H1 (cell line): ENCODE results near the gene FAM120A. TPM values are rescaled to one million over a fixed set of nuclear protein-coding genes. Genes with fewer than 3 reads are reported as not detected.
A peak's percentile ranks its signal among the peaks of the same experiment; 100 is the strongest.
"Not testable (repeated sequence)": the region's sequence is repeated elsewhere in the genome, so short reads cannot be mapped to it uniquely, and the experiment has no call there.

Source experiments
- CTCF ChIA-PET: fragments of 300-600 bp; sonication (Branson Sonifier 250); formaldehyde crosslinking; loops from one replicate; lab custom pipeline; 2021; ENCODE audit not compliant: partially characterized antibody; lab: Charles Lee
- POLR2A ChIA-PET: fragments of 300-600 bp; sonication (Branson Sonifier 250); formaldehyde crosslinking; loops from one replicate; lab custom pipeline; 2021; ENCODE audit warnings: inconsistent platforms; ENCODE audit not compliant: partially characterized antibody; lab: Charles Lee
- DNase-seq, 2 experiments: peaks; one replicate each; pipeline versions ENCODE4 v3.0.0 to v3.0.0-alpha.2; 2010 to 2022; ENCODE audit warnings: low spot score in 2 of 2, low read depth in 1 of 2, mixed read lengths in 1 of 2
- FAIRE-seq: peaks from 2 replicates; lab custom pipeline; 2011; peaks lifted over from hg19 to GRCh38; lab: Jason Lieb, UNC
- H2AFZ ChIP-seq: 2 replicates; pipeline ENCODE4 v1.8.1; 2012; ENCODE audit warnings: low read length, inconsistent platforms
- H2AK5ac ChIP-seq: 2 replicates; pipeline ENCODE4 v1.6.1; 2013; ENCODE audit warnings: low read depth, low read length
- H2BK120ac ChIP-seq: replicated peaks from 2 replicates; pipeline ENCODE3; 2013; ENCODE audit warnings: low read depth, low read length, inconsistent platforms
- H2BK12ac ChIP-seq: 2 replicates; pipeline ENCODE4 v1.6.1; 2013; ENCODE audit warnings: low read depth, low read length
- H2BK15ac ChIP-seq: 2 replicates; pipeline ENCODE4 v1.6.1; 2013; ENCODE audit warnings: low read length
- H2BK20ac ChIP-seq: 2 replicates; pipeline ENCODE4 v1.6.1; 2013; ENCODE audit warnings: low read length
- H2BK5ac ChIP-seq: 2 replicates; pipeline ENCODE4 v1.6.1; 2013; ENCODE audit warnings: low read depth, low read length
- H3K14ac ChIP-seq: 2 replicates; pipeline ENCODE4 v1.6.1; 2013; ENCODE audit warnings: inconsistent platforms; ENCODE audit not compliant: insufficient read length
- H3K18ac ChIP-seq: 2 replicates; pipeline ENCODE4 v1.6.1; 2013; ENCODE audit warnings: low read length; ENCODE audit errors: extremely low read depth
- H3K23ac ChIP-seq: 2 replicates; pipeline ENCODE4 v1.6.1; 2013; ENCODE audit warnings: inconsistent platforms; ENCODE audit not compliant: insufficient read length
- H3K23me2 ChIP-seq: 2 replicates; pipeline ENCODE4 v1.6.1; 2013; ENCODE audit warnings: low read depth, low read length
- H3K27ac ChIP-seq: 2 replicates; pipeline ENCODE4 v1.6.1; 2011; ENCODE audit warnings: low read depth, low read length, inconsistent platforms
- H3K27me3 ChIP-seq, 4 experiments: replicated peaks in 1 of 4; 1 replicate in 1 of 4; 2 replicates in 3 of 4; pipeline versions ENCODE4 v1.6.1 to v1.8.1; 2011 to 2013; ENCODE audit warnings: low read length in 3 of 4, mild to moderate bottlenecking in 3 of 4, inconsistent platforms in 2 of 4, mixed read lengths in 2 of 4, moderate library complexity in 1 of 4; ENCODE audit not compliant: control insufficient read depth in 3 of 4, insufficient read depth in 3 of 4; ENCODE audit errors: extremely low read depth in 1 of 4
- H3K36me3 ChIP-seq, 4 experiments: 2 replicates each; pipeline versions ENCODE4 v1.6.1 to v1.8.1; 2011 to 2013; ENCODE audit warnings: mild to moderate bottlenecking in 4 of 4, low read length in 3 of 4, moderate library complexity in 2 of 4, control low read depth in 1 of 4, inconsistent platforms in 1 of 4; ENCODE audit not compliant: insufficient read depth in 4 of 4, control insufficient read depth in 2 of 4
- H3K4ac ChIP-seq: replicated peaks from 2 replicates; pipeline ENCODE3; 2013; ENCODE audit warnings: low read length, low read depth, mixed read lengths, inconsistent platforms; ENCODE audit not compliant: insufficient read length
- H3K4me1 ChIP-seq, 4 experiments: replicated peaks in 1 of 4; 1 replicate in 1 of 4; 2 replicates in 3 of 4; pipeline versions ENCODE4 v1.6.1 to v1.8.1; 2011 to 2013; ENCODE audit warnings: low read length in 3 of 4, inconsistent platforms in 2 of 4, mixed read lengths in 1 of 4; ENCODE audit not compliant: insufficient read depth in 4 of 4, control insufficient read depth in 3 of 4
- H3K4me2 ChIP-seq, 2 experiments: 2 replicates each; pipeline versions ENCODE4 v1.6.1 to v1.8.1; 2011 to 2013; ENCODE audit warnings: low read depth in 2 of 2, low read length in 2 of 2, control low read depth in 1 of 2, inconsistent platforms in 1 of 2, mild to moderate bottlenecking in 1 of 2; ENCODE audit not compliant: insufficient read depth in 1 of 2
- H3K4me3 ChIP-seq, 4 experiments: fragments of 200-600, 300-600 bp in 1 of 4; sonication (generic), shearing (Covaris generic), sonication (Bioruptor Twin) in 1 of 4; 2 replicates each; pipeline versions ENCODE4 v1.5.1 to v1.8.1; 2011 to 2016; ENCODE audit warnings: low read length in 4 of 4, low read depth in 3 of 4, control low read depth in 2 of 4, inconsistent platforms in 2 of 4, mild to moderate bottlenecking in 2 of 4, mixed read lengths in 1 of 4, moderate library complexity in 1 of 4; ENCODE audit not compliant: insufficient read depth in 2 of 4; ENCODE audit errors: extremely low read depth in 1 of 4
- H3K56ac ChIP-seq: replicated peaks from 2 replicates; pipeline ENCODE3; 2013; ENCODE audit warnings: low read depth, mild to moderate bottlenecking, mixed read lengths, low read length, inconsistent platforms; ENCODE audit not compliant: insufficient read length
- H3K79me1 ChIP-seq: 2 replicates; pipeline ENCODE4 v1.6.1; 2013; ENCODE audit warnings: low read depth, low read length, control low read depth
- H3K79me2 ChIP-seq, 2 experiments: 2 replicates each; pipeline versions ENCODE4 v1.6.1 to v1.8.1; 2012 to 2013; ENCODE audit warnings: low read length in 2 of 2, mild to moderate bottlenecking in 2 of 2, inconsistent platforms in 1 of 2; ENCODE audit not compliant: insufficient read depth in 2 of 2, control insufficient read depth in 1 of 2
- H3K9ac ChIP-seq, 4 experiments: replicated peaks in 1 of 4; 1 replicate in 1 of 4; 2 replicates in 3 of 4; pipeline versions ENCODE4 v1.6.1 to v1.8.1; 2011 to 2013; ENCODE audit warnings: low read depth in 3 of 4, low read length in 3 of 4, control low read depth in 2 of 4, mild to moderate bottlenecking in 2 of 4, moderate library complexity in 2 of 4, inconsistent platforms in 1 of 4; ENCODE audit errors: extremely low read depth in 1 of 4
- H3K9me3 ChIP-seq, 2 experiments: 2 replicates each; pipeline versions ENCODE4 v1.6.1 to v1.8.1; 2012 to 2013; ENCODE audit warnings: mild to moderate bottlenecking in 2 of 2, moderate library complexity in 2 of 2, control low read depth in 1 of 2, inconsistent platforms in 1 of 2, low read depth in 1 of 2, low read length in 1 of 2, mixed read lengths in 1 of 2; ENCODE audit not compliant: insufficient read depth in 2 of 2
- H4K20me1 ChIP-seq, 2 experiments: replicated peaks in 1 of 2; 2 replicates each; pipeline versions ENCODE3 to v1.8.1; 2011 to 2013; ENCODE audit warnings: inconsistent platforms in 2 of 2, low read length in 2 of 2, mild to moderate bottlenecking in 1 of 2; ENCODE audit not compliant: insufficient read depth in 2 of 2, control insufficient read depth in 1 of 2
- H4K5ac ChIP-seq: 2 replicates; pipeline ENCODE4 v1.6.1; 2013; ENCODE audit warnings: low read length, low read depth, mixed read lengths, inconsistent platforms; ENCODE audit not compliant: insufficient read length
- H4K8ac ChIP-seq: 2 replicates; pipeline ENCODE4 v1.8.0; 2013; ENCODE audit warnings: mild to moderate bottlenecking, moderate library complexity, low read length, inconsistent platforms; ENCODE audit not compliant: insufficient read depth; ENCODE audit errors: extremely low read depth
- H4K91ac ChIP-seq: replicated peaks from 2 replicates; pipeline ENCODE3; 2013; ENCODE audit warnings: low read length, mixed read lengths, inconsistent platforms; ENCODE audit not compliant: insufficient read length
- CEBPB ChIP-seq: IDR thresholded peaks from 2 replicates; pipeline ENCODE4 v1.6.1; 2012; ENCODE audit warnings: low read depth, low read length
- WGBS, 2 experiments: shearing (Covaris generic) in 1 of 2; methylation state at CpG; one replicate each; pipeline versions ENCODE4 v1.1.6 to v1.1.7; 2013 to 2015; ENCODE audit warnings: low lambda C conversion rate in 2 of 2, mixed read lengths in 2 of 2, inconsistent platforms in 1 of 2, low coverage in 1 of 2, missing lambda C conversion rate in 1 of 2; ENCODE audit not compliant: insufficient replicate concordance in 2 of 2, insufficient coverage in 1 of 2, insufficient read length in 1 of 2; ENCODE audit errors: extremely low coverage in 1 of 2, missing lambda C conversion rate in 1 of 2; 5-methylcytosine and 5-hydroxymethylcytosine counted together
- polyA plus RNA-seq, 7 experiments: library from polyadenylated mRNA; depleted of rRNA in 3 of 7; stranded (reverse) in 5 of 7; unstranded in 2 of 7; fragments of >200 nt in 5 of 7; fragments of 200-250 nt in 2 of 7; gene quantifications; 1 replicate in 5 of 7; 2 replicates in 1 of 7; 4 replicates in 1 of 7; pipeline versions ENCODE4 v1.2.1 to v1.2.3, GENCODE V29; 2011 to 2013; ENCODE audit warnings: missing spikeins in 2 of 7, mixed read lengths in 2 of 7
- total RNA-seq: library from RNA; stranded (reverse); fragmentation: NEBNext Ultra II Directional; extraction: Animal tissue kit (Norgen Biotek cat#: 25700); gene quantifications from 2 replicates; pipeline ENCODE4 v1.2.1, GENCODE V29; 2021

Gene FAM120A
- total and polyA plus RNA-seq, 2 of the 8 experiments (the other 6 are each of a cell fraction or from before 2014, with no cell fraction given), result 24.9 to 54.7 TPM

- not testable (repeated sequence) for H2AFZ ChIP-seq, H2AK5ac ChIP-seq, H3K27me3 ChIP-seq, H2BK12ac ChIP-seq, H4K20me1 ChIP-seq, H3K4me2 ChIP-seq, FAIRE-seq, H3K79me2 ChIP-seq, H3K14ac ChIP-seq, H3K27ac ChIP-seq, H3K4ac ChIP-seq, H4K5ac ChIP-seq, H3K9ac ChIP-seq, H4K8ac ChIP-seq, H3K79me1 ChIP-seq
- 91% methylated on average over 6 of the region's 6 CpGs; no CpG with 5 or more reads in 1 of the 2 experiments for WGBS, 2 experiments
- POLR2A ChIA-PET, result interaction anchor here (0.8 to 1.6 kb wide), 2 partner anchors 9 to 13 kb away, joined by 3 to 4 read pairs; no protein-coding TSS in a partner anchor
- TF ChIP-seq CEBPB, result peak; percentile 79
- TF ChIP-seq, all 59 proteins: peak for 1; not testable (repeated sequence) for 58
- not testable (repeated sequence) for DNase-seq, H3K4me3 ChIP-seq, H3K23me2 ChIP-seq, H2BK15ac ChIP-seq, H2BK120ac ChIP-seq, H3K36me3 ChIP-seq, H3K23ac ChIP-seq, H4K91ac ChIP-seq, H3K4me1 ChIP-seq, H3K9me3 ChIP-seq, H2BK20ac ChIP-seq, H3K56ac ChIP-seq, H3K18ac ChIP-seq, H2BK5ac ChIP-seq
- CTCF ChIA-PET, result interaction anchor here (0.7 kb wide), 1 partner anchor 1495 kb away, joined by 3 read pairs; no protein-coding TSS in a partner anchor
Observed at GRCh38 chr9:93439301-93439700, 12.2 kb upstream of the FAM120A start.
